ENCODE data around the gene FAM76B.
"Not testable (repeated sequence)": the region's sequence is repeated elsewhere in the genome, so short reads cannot be mapped to it uniquely, and the experiment has no call there.

Gene FAM76B

GRCh38 chr11:95789506-95790122 lies at the start of gene FAM76B:
Gene FAM76B, minus strand, starts transcription at chr11:95789782. Its CDS starts 304 bp downstream, at chr11:95789478.
- DNase-seq (ENCODE audit: low read depth in 3 of 3) = peak; percentile 88 to 94 (median 94)

GRCh38 chr11:95835768-95836488 lies 46.3 kb upstream of the FAM76B start:
- peak; percentile 24 to 44 (median 32) for DNase-seq (ENCODE audit: low read depth in 3 of 3)

DNA sequence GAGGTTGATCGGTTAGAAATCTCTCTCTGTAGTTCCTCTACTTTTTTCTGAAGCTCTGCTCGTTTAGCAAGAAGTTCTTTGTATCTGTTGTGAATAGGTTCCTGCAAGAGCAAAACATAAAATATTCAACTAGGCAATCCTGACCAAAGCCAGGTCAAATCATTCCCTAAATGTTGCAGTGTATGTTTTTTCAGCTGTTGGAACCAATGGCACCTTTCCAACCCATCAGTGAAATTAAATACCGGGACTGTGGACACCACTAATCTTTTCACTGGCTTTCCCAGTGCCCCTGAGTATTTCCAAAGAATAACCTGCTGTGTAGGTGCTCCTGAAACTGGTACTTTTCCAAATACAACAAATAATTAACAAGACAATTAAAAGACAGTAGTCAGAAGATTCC lies 45.8 kb upstream of the FAM76B start:
- DNase-seq (ENCODE audit: low read depth in 3 of 3) = no peak

- no peak for DNase-seq (ENCODE audit: low read depth in 3 of 3)
Observed at GRCh38 chr11:95833378-95833777, 43.8 kb upstream of the FAM76B start.

GRCh38 chr11:95832763-95833162 lies 43.2 kb upstream of the FAM76B start:
- DNase-seq (ENCODE audit: low read depth in 3 of 3) = no peak

GRCh38 chr11:95831198-95831883 lies 41.8 kb upstream of the FAM76B start:
- no peak for DNase-seq (ENCODE audit: low read depth in 3 of 3)

GRCh38 chr11:95829580-95830259 lies 40.1 kb upstream of the FAM76B start:
- DNase-seq (ENCODE audit: low read depth in 3 of 3) = no peak

DNA sequence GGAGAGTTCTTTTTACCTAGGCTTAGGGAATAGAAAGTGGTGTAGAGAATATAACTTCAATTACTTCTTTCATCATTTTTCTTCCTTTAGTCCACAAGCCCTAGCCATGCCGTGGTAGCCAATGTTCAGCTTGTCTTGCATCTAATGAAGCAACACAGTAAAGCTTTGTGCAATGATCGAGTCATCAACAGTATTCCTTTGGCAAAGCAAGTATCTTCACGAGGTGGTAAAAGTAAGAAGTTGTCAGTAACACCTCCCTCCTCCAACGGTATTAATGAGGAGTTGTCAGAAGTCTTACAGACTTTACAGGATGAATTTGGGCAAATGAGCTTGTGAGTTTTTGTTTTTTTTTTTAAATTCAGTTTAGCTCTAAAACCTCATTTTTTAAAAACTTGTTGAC lies 38.1 kb upstream of the FAM76B start:
- DNase-seq (ENCODE audit: low read depth in 3 of 3) = no peak

DNA sequence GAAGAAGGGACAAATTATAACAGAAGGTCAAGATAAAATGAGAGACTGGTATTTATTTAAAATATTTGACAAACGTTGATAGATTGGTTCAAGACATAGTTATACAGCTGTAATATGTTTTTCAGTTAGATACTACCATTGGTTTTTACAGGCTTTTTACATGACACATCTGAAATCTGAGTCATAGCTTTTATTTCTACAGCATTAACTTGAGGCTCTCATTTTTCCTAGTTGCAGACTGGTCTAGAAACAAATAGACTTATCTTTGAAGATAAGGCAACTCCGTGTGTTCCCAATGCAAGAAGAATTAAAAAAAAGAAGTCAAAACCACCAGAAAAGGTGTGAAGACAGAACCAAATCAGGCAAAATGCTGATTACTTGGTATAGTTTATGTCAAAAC lies 32.1 kb upstream of the FAM76B start:
- DNase-seq (ENCODE audit: low read depth in 3 of 3) = no peak

GRCh38 chr11:95816037-95816436 lies 26.5 kb upstream of the FAM76B start:
- DNase-seq (ENCODE audit: low read depth in 3 of 3) = no peak

DNA sequence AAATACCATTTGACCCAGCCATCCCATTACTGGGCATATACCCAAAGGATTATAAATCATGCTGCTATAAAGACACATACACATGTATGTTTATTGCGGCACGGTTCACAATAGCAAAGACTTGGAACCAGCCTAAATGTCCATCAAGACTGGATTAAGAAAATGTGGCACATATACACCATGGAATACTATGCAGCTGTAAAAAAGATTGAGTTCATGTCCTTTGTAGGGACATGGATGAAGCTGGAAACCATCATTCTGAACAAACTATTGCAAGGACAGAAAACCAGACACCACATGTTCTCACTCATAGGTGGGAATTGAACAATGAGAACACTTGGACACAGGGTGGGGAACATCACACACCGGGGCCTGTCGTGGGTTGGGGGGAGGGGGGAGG lies 21.5 kb upstream of the FAM76B start:
- not testable (repeated sequence) for DNase-seq (ENCODE audit: low read depth in 3 of 3)

DNA sequence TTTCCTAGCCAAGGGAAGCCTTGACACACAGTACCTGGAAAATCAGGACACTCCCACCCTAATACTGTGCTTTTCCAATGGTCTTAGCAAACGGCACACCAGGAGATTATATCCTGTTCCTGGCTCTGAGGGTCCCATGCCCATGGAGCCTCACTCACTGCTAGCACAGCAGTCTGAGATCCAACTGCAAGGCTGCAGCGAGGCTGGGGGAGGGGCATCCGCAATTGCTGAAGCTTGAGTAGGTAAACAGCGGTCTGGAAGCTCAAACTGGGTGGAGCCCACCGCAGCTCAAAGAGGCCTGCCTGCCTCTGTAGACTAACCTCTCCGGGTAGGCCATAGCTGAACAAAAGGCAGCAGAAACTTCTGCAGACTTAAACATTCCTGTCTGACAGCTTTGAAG lies 16.9 kb upstream of the FAM76B start:
- not testable (repeated sequence) for DNase-seq (ENCODE audit: low read depth in 3 of 3)

GRCh38 chr11:95805869-95806268 lies 16.3 kb upstream of the FAM76B start:
- DNase-seq (ENCODE audit: low read depth in 3 of 3) = no peak

- DNase-seq (ENCODE audit: low read depth in 3 of 3) = no peak
Observed at GRCh38 chr11:95803973-95804372, 14.4 kb upstream of the FAM76B start.

- DNase-seq (ENCODE audit: low read depth in 3 of 3) = no peak
Observed at GRCh38 chr11:95802806-95803205, 13.2 kb upstream of the FAM76B start.

DNA sequence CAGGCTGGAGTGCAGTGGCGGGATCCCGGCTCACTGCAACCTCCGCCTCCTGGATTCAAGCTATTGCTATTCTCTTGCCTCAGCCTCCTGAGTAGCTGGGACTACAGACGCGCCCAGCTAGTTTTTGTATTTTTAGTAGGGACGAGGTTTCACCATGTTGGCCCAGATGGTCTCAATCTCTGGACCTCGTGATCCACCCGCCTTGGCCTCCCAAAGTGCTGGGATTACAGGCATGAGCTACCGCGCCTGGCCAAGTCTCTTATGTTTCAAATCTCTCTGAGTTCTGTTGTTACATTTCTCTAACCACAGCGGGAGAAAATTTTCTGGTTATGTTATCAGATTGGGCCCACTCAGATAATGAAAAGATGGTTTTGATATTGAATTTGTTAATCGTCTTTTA lies 10.9 kb upstream of the FAM76B start:
- DNase-seq (ENCODE audit: low read depth in 3 of 3) = no peak

DNA sequence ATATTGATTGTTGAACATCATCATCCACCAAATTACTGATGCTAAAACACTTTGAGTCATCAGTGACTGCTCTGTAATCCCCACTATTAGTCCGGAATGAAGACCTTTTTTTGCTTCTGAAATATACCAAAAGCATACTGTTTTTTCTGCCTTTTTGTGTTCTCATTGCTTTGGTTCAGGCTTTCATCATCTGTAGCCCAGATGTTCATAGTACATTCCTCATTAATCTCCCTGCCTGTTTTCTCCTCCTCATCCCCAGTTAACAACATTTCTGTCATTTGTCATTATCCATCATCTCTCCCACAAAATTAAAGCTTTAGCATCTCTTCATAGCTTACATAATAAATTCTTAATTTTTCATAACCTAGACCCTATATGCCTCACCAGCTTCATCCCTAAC lies 10.0 kb upstream of the FAM76B start:
- DNase-seq (ENCODE audit: low read depth in 3 of 3) = no peak

DNA sequence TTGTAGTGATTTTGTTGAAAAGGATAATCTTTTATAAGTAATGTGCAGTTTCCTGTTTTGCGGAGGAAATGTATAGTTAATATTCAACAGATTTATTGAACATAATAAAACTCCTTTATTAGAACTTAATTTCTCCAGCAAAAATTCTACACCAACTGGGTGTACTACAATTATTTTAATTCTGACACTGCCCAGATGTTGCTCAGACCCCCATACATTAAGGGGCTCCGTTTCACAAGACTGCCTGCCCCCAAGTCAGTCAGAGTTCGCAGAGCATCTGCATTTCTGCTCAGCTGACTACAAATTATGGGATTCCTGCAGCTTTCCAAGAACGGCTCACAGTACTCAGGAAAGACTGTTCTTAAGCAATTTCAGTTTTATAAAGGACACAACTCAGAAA lies 6.9 kb upstream of the FAM76B start:
- no peak for DNase-seq (ENCODE audit: low read depth in 3 of 3)

GRCh38 chr11:95795627-95796295 lies 6.2 kb upstream of the FAM76B start:
- DNase-seq (ENCODE audit: low read depth in 3 of 3) = no peak

- DNase-seq (ENCODE audit: low read depth in 3 of 3) = no peak
Observed at GRCh38 chr11:95794086-95794485, 4.5 kb upstream of the FAM76B start.

DNA sequence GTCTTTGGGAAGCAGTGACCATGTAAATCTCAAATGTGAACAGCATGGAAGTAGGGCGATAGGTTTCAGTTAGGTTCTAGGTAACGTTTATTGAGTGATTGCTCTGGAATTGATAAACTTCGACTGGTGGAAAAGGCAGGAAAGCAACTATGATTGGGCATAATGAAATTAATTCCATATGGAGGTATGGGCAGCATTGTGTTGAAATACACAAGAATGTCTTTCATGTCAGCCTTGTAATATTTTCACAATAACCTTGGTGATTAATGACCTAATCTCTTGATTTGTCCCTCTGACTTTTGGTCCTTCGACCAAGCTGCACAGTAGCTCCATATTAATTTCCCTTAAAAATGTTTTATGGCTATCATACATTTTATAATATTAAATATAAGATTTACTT lies 3.5 kb upstream of the FAM76B start:
- DNase-seq (ENCODE audit: low read depth in 3 of 3) = no peak

GRCh38 chr11:95792700-95793099 lies 3.1 kb upstream of the FAM76B start:
- DNase-seq (ENCODE audit: low read depth in 3 of 3) = no peak
